HG03521 (cell line): ENCODE data around the gene GC.
"Not testable (repeated sequence)": the region's sequence is repeated elsewhere in the genome, so short reads cannot be mapped to it uniquely, and the experiment has no call there.

Experiments used
- ATAC-seq: cut with Tn5 transposase; IDR thresholded peaks from one replicate; pipeline ENCODE4 v1.9.1; 2021; ENCODE audit warnings: mild to moderate bottlenecking, moderate library complexity; ENCODE audit not compliant: unreplicated experiment

The GC gene

DNA sequence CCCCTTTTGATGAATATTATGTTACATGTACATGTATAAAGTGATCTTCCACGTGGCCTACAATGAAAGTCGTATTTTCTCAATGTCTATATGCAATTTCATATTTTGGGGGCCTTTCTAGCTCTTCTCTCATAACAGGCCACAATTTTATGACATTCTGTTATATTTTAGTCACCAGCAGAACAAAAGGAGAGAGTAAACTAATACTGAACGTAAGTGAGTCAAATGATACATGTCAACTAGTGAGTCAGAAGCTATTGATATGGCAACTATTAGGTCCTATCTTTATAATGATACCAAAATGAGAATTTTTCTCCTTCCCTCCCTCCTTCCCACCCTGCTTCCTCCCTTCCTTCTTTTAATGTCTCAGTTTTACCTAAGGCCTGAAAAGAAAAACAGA lies 14.4 kb downstream of the GC start:
- no peak for ATAC-seq

DNA sequence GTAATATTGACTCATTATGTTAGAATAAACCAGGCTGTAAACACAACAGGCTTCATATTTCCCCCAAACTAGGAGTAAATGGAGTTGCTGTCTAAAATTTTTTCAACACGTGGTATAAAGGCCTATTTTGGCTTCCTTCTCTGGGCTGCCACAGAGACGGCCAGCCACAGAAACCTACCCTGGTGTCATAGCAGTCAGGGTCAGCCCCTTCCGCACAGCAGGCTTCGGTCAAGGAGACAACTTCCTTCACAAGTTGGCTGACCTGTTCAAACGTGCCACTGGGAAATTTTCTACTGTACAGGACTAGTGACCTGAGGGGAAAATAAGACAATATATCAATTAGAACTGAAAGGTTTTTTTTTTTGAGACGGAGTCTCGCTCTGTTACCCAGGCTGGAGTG lies 15.8 kb downstream of the GC start:
- ATAC-seq = no peak

DNA sequence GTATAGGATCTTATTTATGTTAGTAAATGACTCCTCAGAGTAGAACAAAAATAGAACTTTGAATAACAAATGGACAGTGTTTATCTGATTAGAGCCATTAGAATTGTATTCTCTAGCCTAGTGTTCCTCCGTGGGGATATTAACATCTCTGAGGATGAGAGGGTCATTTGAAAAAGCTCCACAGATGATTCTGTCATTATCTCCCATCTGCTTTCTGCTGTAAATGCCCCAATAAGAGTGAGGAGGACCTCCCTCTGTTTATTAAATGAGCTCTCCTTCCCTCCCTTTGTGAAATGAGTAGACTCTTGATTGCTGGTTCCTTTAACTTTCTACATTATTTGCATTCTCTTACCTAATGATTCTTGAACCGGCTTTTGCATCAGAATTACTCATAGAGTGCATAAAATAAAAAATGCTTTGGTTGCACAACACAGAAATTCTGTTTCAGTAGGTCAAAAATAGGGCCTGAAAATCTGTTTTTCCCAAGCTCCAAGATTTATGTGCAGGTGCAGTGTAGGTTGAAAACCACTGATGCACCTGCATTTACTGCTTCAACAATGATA lies 18.0 kb downstream of the GC start:
- no peak for ATAC-seq

DNA sequence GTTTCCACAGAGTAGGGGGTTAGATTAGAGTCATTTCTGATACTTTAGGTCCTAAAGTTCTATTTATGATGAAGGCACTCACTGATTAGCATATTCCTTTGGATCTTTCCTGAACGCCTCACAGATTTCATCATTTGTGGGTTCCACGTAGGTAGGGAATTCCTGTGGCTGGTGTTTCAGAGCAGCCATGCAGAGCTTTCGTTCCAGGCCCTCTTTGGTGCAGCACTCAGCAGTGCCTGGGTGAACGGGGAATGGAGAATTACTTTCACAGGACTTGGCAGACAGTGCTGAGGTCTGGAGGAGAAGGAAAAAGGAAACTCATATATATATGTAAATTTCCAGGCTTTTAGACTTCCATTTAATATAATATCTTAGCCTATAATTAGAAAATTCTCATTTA lies 18.5 kb downstream of the GC start:
- no peak for ATAC-seq

DNA sequence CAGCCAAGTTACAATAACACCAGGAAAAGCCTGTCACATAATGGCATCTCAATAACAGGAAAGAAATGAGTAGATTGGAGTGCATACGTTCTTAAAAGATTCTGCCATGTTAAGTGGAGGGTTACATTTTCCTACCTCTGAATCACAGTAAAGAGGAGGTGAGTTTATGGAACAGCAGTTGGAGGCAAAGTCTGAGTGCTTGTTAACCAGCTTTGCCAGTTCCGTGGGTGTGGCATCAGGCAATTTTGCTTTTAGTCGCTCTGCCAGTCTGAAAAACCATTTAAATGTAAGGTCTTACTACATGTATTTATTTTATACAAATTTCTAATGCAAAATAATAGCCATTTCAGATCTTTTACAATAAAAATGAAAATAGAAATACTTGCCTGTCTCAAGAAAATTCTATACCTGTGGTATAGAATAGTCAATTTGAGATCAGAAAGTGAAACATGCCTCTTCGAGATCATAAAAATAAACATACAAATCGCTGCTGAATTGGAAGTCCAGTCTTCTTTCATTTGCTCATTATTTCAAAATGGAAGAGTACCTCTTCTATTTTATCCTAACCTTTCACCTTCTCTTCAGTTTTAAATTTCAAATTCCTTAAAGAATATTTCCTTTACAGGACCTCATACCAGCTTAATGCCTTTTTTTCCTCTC lies 31.4 kb downstream of the GC start:
- no peak for ATAC-seq

DNA sequence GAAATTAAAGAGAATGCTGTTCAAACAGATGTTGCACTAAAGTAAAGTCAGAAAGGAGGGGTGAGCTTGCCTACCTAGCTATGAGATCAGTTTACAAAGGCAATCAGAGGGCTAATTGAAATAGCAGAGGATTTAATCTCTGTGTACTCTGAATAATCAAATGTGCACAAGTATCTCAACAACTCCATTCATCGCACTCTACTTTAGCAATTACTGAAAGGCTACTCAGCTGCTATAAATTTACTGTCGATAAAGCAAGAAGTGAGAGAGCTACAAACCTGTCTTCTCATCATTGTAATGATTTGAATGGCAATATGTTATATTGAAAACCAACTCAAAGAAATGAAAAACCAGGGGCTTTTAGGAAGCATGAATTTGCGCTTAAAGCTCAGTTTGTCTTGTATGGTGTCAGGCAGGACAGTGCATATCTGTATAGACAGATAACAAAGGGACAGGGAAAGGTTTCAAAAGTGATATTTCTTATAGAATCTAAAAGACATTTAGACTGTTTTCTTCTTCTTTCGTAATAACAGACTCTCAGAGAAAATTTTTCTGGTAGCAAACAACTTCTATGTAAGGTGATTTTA lies 34.8 kb downstream of the GC start:
- no peak for ATAC-seq

DNA sequence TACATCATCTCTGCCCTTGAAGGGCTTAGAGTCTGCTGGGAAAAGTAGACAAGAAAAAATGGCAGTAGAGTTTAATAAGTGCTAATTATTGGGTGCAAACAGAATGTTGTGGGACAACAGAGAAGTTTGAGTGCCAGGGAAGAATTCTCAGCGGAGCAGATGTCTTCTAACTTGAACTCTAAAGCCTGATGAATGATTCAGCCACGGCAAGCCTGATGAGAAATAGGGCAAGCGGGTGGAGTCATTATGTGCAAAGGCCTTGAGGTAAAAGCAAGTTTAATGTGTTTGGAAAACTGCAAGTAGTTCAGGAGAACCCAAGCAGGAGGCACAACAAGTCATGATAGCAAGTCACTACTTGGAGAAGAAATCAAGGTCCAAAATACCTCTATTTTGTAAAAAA lies 37.5 kb downstream of the GC start:
- no peak for ATAC-seq

DNA sequence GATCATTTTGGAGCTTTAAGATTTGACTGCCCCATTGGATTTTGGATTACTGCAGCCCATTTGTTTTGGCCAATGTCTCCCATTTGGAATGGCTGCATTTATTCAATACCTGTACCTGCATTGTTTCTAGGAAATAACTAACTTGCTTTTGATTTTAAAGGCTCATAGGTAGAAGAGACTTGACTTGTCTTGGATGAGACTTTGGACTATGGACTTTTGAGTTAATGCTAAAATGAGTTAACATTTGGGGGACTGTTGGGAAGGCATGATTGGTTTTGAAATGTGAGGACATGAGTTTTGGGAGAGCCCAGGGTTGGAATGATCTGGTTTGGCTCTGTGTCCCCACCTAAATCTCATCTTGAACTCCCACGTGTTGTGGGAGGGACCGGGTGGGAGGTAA lies 45.1 kb downstream of the GC start:
- ATAC-seq = not testable (repeated sequence)

DNA sequence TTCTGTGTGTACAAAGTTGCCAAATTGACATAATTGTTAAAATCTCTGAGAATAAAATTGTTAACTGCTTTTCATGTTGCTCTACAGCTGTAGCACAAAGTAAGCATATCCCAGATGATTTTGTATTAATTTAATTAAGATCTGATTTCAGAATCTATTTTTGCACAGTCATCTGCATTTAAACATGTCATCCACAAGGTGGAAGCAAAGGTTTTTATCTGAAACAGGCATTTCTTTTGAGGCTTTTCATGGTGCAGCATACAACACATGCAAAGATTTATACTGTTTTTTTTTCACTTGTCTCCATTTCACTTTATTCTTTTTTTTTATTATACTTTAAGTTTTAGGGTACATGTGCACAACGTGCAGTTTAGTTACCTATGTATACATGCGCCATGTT lies 51.2 kb downstream of the GC start:
- no peak for ATAC-seq

DNA sequence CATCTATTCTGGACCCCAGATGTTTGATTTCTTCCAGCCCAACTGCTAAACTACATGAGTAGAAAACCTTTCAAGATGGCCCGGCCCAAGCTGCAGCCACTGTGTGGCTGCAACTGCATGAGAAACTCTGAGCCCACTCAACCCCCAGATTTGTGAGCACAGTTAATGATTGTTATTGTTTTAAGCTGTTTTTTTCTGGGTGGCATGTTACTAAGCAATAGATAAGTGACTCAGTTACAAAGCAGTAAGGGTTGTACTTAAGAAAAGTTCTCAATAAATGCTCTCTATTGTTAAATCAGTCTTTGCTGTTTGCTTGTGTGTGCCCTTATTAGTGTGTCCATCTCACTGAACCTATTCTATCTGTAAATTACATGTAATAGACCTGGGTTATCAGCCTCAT lies 51.8 kb downstream of the GC start:
- no peak for ATAC-seq

DNA sequence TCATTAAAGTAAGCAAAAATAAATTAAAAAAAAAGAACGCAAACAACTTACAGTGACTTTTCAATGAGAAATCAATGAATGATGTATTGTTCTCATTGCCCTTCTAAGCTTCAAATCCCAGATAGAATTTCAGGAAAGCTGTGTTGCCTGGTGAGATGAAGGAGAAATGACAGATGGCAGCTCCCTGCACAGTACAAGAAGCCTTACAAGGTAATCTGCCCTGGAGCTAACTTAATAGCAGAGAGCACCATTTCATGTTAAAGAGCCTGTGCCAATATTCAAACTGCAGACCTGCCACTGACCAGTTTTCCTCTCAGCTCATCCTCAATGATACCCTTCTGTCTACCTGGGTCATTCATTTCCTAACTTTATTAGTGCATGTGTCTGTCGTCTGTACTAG lies 54.0 kb downstream of the GC start:
- ATAC-seq = no peak

DNA sequence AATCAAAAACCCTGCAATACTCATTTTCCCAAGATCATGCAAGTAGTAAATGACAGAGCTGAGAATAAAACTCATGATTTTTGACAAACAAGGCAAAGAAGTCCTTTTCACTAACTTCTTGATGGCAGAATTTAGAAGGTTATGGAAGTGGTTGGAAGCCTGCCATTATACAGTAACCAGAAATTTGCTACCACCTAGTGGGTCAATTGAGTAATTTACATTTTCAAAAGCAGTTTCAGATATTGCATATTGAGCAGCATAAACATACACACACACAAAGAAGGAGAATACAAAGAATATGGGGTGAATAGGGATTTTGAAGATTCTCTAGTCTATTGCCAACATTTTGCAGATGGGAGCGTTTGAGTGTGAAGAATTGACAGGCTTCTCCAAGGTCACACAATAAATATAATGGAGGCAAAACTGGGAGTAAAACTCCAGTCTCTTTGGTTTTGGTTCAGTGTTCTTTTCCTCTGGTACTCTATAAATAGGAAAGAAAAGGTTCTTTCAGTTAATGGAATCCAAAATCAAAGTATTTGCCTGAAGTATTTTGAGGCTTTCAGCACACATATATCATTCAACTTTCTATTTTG lies 70.2 kb downstream of the GC start:
- peak; percentile 53 for ATAC-seq

DNA sequence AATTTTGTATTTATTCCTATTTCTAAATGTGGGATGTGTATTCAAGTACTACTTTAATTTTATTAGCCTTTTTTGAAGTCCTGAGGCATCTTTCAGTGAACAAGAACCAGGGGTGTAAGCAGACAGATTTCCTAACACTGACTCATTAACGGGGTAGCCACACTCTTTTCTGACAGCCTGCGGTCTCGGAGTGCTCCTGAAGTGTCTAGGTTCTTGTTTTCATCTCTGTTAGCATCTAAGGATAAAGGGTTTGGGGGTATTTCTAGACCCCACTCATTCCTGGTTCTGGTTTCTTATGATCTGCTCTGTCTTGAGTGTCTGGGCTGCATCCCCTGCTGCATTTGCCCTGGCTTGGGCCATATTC lies 71.9 kb downstream of the GC start:
- no peak for ATAC-seq

DNA sequence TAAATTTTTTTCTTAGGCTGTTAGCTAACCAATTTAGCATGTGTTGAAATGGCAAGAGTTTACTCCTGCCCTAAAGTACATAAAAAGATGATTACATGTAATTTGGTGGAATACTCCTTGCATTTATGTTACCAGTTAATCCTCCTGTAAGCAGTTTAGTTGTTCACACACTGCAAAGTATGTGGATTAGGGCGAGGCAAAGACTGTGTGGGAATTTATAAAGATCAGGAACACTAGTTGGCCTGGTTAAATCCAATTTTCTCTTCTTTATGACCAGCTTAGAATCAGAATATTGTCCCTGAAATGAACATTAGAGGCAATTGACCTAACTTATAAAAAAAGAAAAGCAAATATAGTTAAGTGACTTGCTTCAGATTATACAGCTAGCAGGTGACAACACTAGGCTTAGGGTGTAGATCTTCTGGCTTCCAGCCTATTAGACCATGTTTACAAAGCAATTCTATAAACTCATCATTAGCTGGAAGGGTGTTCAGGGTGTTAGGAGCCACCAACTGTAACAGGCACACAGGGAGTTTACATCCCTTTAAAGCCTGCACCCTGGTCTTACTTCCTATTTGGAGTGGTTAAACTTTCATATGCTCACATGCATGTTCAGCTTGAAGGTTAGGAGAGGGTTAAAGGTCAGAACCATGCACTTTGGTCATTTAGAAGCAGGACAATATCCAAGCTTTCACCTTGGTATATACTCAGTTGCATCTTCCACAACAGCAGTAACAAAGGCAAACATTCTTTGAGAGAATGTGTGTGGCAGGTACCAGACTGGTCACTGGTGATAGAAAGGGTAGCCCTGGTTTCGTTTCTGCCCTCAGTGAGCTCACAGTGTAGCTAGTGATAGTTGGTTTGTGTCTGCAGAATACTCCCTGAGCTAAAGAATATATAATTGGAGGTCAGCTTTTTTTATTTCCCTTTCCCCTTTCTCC lies 72.6 kb downstream of the GC start:
- no peak for ATAC-seq

DNA sequence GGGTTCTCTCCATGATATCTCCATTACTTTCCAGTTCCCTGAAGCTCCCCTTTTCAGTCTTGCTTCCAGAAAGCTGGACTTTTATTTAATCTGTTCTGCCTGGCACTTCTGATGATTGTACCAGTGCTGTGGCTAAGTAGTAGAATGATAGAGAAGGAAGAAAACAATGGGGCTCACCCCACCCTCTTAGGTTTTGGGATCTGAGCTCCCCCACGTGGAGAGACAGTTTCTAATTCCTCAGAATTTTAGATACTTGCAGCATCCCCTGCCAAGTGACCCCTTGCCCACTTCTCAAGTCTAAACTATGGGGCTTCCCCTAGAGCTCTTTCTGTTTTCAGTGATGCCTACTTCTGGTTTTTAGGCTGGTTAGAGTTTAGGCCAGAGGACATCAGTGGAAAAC lies 73.9 kb downstream of the GC start:
- no peak for ATAC-seq

DNA sequence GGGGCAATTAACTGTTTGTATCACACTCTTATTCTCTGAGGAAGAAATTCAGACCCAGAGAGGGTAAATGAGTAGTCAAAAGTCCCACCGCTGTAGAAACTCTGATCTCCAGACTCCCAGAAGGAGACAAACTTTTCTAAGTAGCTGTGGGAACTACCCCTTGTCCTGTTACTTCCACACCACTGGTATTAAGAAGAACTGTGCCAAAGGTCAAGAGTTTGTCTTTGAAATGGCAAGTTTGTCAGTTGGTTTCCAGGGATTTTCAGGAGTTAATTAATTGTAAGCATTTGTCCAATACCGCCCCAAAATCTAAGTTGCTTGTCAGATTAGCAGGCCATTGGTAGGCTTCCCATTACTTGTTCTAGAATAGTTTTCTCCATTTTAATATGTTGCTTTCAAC lies 85.7 kb downstream of the GC start:
- ATAC-seq = no peak

DNA sequence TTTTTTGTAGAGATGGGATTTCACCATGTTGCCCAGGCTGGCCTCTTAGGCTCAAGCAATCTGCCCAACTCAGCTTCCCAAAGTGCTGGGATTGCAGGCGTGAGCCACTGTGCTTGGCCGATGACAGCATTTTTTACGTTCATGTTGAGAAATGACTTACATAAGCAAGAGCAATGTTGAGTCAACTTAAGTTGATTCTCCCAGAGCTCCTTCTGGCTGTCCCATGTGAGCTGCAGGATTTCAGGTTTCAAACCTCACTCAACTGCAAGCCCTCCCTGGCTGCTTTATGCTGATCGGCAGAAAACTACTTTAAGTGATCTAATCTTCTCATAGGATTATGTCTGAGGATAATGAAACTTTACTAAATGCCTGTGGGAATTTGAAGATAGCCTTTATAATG lies 86.8 kb downstream of the GC start:
- ATAC-seq = no peak

DNA sequence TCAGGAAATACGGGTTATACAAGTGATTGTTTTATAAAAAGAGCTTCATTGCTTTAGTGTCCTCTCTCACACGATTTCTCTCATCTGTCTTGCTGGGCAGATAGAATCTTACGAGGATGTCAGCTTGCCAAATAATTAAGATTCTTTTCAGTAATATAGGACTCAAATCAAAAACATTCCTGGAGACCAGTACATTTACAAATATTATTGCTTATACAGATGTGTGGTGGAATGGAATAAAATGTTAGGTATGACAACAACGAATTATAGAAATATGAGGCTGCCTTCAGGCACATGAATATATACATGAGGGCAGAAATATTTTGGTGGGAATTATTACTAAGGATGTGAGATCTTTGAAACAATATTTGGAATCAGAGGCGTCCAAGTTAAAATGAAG lies 88.9 kb downstream of the GC start:
- ATAC-seq = no peak

DNA sequence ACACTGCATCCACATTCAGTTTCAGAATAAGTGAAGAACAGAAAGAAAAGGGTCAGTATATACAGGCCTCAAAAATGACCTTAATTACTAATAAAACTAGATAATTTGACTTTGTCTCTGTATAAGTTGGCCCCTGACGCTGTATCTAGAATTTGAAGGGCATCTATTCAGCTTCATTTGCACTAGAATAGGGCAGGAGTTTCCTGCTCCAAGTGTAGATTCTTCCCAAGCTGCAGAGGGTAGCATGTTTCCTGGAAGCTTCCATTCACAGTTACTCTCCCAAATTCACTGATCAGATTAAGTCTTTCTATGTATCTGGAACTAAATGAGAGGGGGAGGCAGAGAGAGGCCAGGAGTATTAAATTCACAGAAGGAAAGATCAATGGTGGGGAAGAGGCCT lies 90.9 kb downstream of the GC start:
- no peak for ATAC-seq

DNA sequence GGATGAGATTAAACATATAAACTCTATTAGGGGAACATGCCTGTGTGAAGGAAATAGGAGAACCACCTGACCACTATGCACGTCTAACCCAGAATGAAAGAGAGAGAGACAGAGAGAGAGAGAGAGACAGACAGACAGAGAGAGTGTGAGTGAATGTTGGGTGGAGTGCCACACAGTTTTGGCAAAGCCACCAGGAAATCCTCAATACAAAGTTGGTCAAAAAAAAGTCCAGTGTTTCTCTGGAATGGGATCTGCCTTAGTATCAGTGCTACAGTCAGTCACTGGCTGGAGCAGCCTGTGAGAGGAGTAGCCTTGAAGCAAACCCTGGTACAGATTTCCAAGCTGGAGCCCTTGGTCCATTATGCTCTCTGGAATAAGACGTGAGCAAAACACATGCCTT lies 91.7 kb downstream of the GC start:
- ATAC-seq = no peak
